ENCODE results near the gene NR1I2.

- TF ChIP-seq CTCF (IDR thresholded peaks at IDR 0.05; ENCODE audit: poor library complexity, severe bottlenecking): no peak
- TF ChIP-seq POLR2AphosphoS5 (IDR thresholded peaks at IDR 0.05): no peak
- no peak for TF ChIP-seq TAF1 (IDR thresholded peaks at IDR 0.05; ENCODE audit: low read depth)
- TF ChIP-seq REST (IDR thresholded peaks at IDR 0.05; ENCODE audit: borderline replicate concordance): no peak
- no peak for TF ChIP-seq EZH2 (IDR thresholded peaks at IDR 0.05; ENCODE audit: borderline replicate concordance, insufficient read depth, low read length, poor library complexity, severe bottlenecking)
- no peak for TF ChIP-seq RAD21 (conservative IDR thresholded peaks at IDR 0.05)
- TF ChIP-seq EP300 (conservative IDR thresholded peaks at IDR 0.05; ENCODE audit: poor library complexity, severe bottlenecking): no peak
Measured at GRCh38 chr3:119767936-119768601, 13.8 kb upstream of the NR1I2 start.
